Ascending aorta (tissue), 2 donors: ENCODE data around the gene GALNT15. TPM values are rescaled to one million over a fixed set of nuclear protein-coding genes. Genes with fewer than 3 reads are reported as not detected.

Experiments
- DNase-seq, 2 donors: peaks; one replicate each; pipeline ENCODE4 v3.0.0-alpha.2; 2019; ENCODE audit warnings: low spot score in 2 of 2
- H3K27ac ChIP-seq, 2 donors: fragments of 200-600 bp; sonication (generic); one replicate each; pipeline ENCODE4 v1.5.1; 2016 to 2017; ENCODE audit warnings: mild to moderate bottlenecking in 1 of 2
- H3K27me3 ChIP-seq: fragments of 200-600 bp; sonication (generic); one replicate; pipeline ENCODE4 v1.5.1; 2017
- H3K36me3 ChIP-seq, 2 donors: fragments of 200-600 bp; sonication (generic); one replicate each; pipeline ENCODE4 v1.5.1; 2016
- H3K4me1 ChIP-seq, 2 donors: fragments of 200-600 bp; sonication (generic); one replicate each; pipeline ENCODE4 v1.5.1; 2016 to 2017; ENCODE audit warnings: mild to moderate bottlenecking in 1 of 2
- H3K4me3 ChIP-seq, 2 donors: fragments of 200-600 bp; sonication (generic); one replicate each; pipeline ENCODE4 v1.5.1; 2016 to 2017; ENCODE audit warnings: mild to moderate bottlenecking in 1 of 2
- H3K9me3 ChIP-seq, 2 donors: fragments of 200-600 bp; sonication (generic); one replicate each; pipeline ENCODE4 v1.5.1; 2016
- CTCF ChIP-seq, 3 experiments: fragments of 200-600 bp in 2 of 3; fragments of 450-650 bp in 1 of 3; sonication (generic) in 2 of 3; IDR thresholded peaks; one replicate each; pipeline ENCODE4 v1.5.1; 2016 to 2019; ENCODE audit warnings: antibody characterized with exemption in 3 of 3, mild to moderate bottlenecking in 1 of 3, moderate library complexity in 1 of 3
- intact Hi-C: fragments of 100-400 bp; cut with DNase I; formaldehyde crosslinking; loops from one replicate; pipeline ENCODE4 v1.15.1; 2023
- total RNA-seq: library from RNA; depleted of rRNA; stranded (reverse); fragments of >200 nt; gene quantifications from one replicate; pipeline ENCODE4 v1.1.0, GENCODE V29; 2016

GALNT15 gene
- total RNA-seq, 1 donor from 2014 or later: 222 TPM

GRCh38 chr3:16132928-16133327, 41.6 kb upstream of the GALNT15 start:
- Histone ChIP-seq H3K4me1 (peaks cover 0 to 19% of the 10 kb centered on the region in 2 donors), H3K27me3 (no peaks in the 10 kb centered on the region), H3K36me3 (no peaks in the 10 kb centered on the region), H3K9me3 (no peaks in the 10 kb centered on the region), H3K27ac (peak overlapping the region; percentile 3 to 24), H3K4me3 (no peak overlapping the region)
- DNase-seq: no peak
- intact Hi-C loops: loop anchor here (5.0 kb wide), 1 partner anchor 66 kb away; no protein-coding TSS in a partner anchor
- no peak for TF ChIP-seq CTCF (IDR thresholded peaks at IDR 0.05)

- H3K4me3 ChIP-seq: no peak overlapping the region
- no peak overlapping the region for H3K27ac ChIP-seq
- DNase-seq: no peak
- intact Hi-C loops: loop anchor here (5.0 kb wide), 1 partner anchor 67 kb away; no protein-coding TSS in a partner anchor
- H3K36me3 ChIP-seq: no peaks in the 10 kb centered on the region
- no peak for TF ChIP-seq CTCF (IDR thresholded peaks at IDR 0.05)
- H3K27me3 ChIP-seq: no peaks in the 10 kb centered on the region
- no peaks in the 10 kb centered on the region for H3K9me3 ChIP-seq
- H3K4me1 ChIP-seq: peaks cover 0 to 19% of the 10 kb centered on the region in 2 donors
Measured at GRCh38 chr3:16134173-16134928, 40.1 kb upstream of the GALNT15 start.

- intact Hi-C loops: loop anchor here (5.0 kb wide), 1 partner anchor 36 kb away; the partner anchor contains the start of gene GALNT15
- H3K27ac ChIP-seq: peak overlapping the region; percentile 59 to 69
- peaks cover 0 to 27% of the 10 kb centered on the region in 2 donors for H3K4me1 ChIP-seq
- TF ChIP-seq CTCF (IDR thresholded peaks at IDR 0.05): no peak
- H3K4me3 ChIP-seq: no peak overlapping the region
- DNase-seq: no peak
- H3K9me3 ChIP-seq: no peaks in the 10 kb centered on the region
- no peaks in the 10 kb centered on the region for H3K27me3 ChIP-seq
- H3K36me3 ChIP-seq: no peaks in the 10 kb centered on the region
Measured at GRCh38 chr3:16136055-16136454, 38.4 kb upstream of the GALNT15 start.

GRCh38 chr3:16137044-16137443, 37.4 kb upstream of the GALNT15 start:
- peak overlapping the region; percentile 24 to 59 for H3K27ac ChIP-seq
- peaks cover 0 to 28% of the 10 kb centered on the region in 2 donors for H3K4me1 ChIP-seq
- H3K36me3 ChIP-seq: no peaks in the 10 kb centered on the region
- no peak for TF ChIP-seq CTCF (IDR thresholded peaks at IDR 0.05)
- intact Hi-C loops: loop anchor here (5.0 kb wide), 1 partner anchor 35 kb away; the partner anchor contains the start of gene GALNT15
- no peak for DNase-seq
- no peaks in the 10 kb centered on the region for H3K9me3 ChIP-seq
- no peak overlapping the region for H3K4me3 ChIP-seq
- H3K27me3 ChIP-seq: no peaks in the 10 kb centered on the region

- no peaks in the 10 kb centered on the region for H3K36me3 ChIP-seq
- no peaks in the 10 kb centered on the region for H3K9me3 ChIP-seq
- no peak for TF ChIP-seq CTCF (IDR thresholded peaks at IDR 0.05)
- no peak overlapping the region for H3K4me3 ChIP-seq
- peaks cover 0 to 20% of the 10 kb centered on the region in 2 donors for H3K4me1 ChIP-seq
- intact Hi-C loops: loop anchor here (5.0 kb wide), 1 partner anchor 34 kb away; the partner anchor contains the start of gene GALNT15
- DNase-seq: no peak
- H3K27ac ChIP-seq: peak overlapping the region in 1 of 2 donors; percentile 24
- no peaks in the 10 kb centered on the region for H3K27me3 ChIP-seq
Measured at GRCh38 chr3:16137977-16138376, 36.5 kb upstream of the GALNT15 start.
